ENCODE results near the gene PEX3.
A peak's percentile ranks its signal among the peaks of the same experiment; 100 is the strongest.

PEX3 gene

DNA sequence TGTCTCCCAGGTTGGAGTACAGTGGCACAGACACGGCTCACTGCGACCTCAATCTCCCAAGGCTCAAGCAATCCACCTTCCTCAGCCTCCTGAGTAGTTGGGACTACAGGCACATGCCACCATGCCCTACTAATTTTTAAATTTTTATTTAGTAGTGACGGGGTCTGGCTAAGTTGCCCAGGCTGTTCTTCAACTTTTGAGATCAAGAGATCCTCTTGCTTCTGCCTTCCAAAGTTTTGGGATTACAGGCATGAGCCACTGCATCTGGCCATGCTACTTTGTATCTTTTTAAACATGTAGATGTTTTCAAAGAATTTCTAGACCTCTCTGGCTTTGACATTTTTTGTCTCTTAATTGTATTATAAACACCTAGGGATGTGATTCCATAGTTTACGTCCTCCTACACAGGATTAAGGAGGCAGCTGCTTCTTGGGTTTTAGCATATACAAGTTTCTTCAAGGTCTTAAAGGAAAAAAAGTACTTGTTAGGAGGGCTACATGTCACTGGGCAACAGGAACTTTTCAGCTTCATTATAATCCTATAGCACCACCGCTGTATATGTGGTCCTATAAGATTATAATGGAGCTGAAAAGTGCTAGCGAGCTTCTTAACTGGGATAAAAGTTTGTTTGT is 1.4 kb upstream of the PEX3 start:
- 100% methylated on average over 3 of the region's 6 CpGs for WGBS (ENCODE audit: insufficient coverage)
- POLR2A ChIA-PET = interaction anchor here (0.6 kb wide), 1 partner anchor 45 kb away, joined by 3 read pairs; no protein-coding TSS in a partner anchor

DNA sequence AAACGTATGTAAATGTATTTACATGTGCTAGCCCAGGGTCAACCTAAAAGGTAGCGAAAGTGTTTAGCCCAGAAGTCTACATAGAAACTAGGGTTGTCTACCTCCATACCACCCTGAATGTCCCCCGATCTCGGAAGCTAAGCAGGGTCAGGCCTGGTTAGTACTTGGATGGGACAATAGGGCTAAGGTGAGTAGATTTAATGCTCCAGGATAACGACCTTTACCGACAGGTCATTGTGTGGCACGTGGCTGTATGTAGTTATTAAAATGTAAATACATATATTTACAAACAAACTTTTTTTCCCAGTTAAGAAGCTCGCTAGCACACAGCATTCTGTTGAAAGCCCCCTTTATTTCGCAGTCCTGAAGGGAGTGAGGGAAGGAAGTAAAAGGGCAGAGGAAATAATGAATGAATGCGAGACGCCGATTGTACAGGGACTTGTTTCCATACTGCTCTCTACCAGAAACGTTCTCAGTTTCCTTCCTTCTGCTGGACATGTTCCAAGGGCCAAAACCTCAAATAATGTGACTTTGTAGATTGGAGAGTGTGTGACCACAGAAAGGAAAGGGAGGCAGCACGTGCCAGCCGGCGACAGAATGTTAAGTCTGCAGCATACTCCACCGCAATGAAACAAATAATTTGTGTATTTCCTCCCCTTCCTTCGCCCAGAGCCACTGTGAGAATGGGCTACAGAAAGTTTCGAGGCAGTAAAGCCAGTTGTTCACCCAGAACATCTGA is 722 bp upstream of the PEX3 start:
- Histone ChIP-seq H3K36me3 (ENCODE audit: control insufficient read depth in 4 of 4, insufficient read depth in 4 of 4, low read length in 3 of 4) (peaks cover 0 to 9% (median under 1%) of the 10 kb centered on the region in 4 experiments), H3K4me3 (ENCODE audit: control insufficient read depth in 1 of 7, extremely low read depth in 1 of 7, insufficient read depth in 4 of 7, low read depth in 2 of 7, low read length in 6 of 7) (peak overlapping the region; percentile 70 to 99 (median 90)), H3K27me3 (replicated peaks in 2 of 5; ENCODE audit: control insufficient read depth in 4 of 5, insufficient read depth in 5 of 5, low read length in 4 of 5) (no peaks in the 10 kb centered on the region), H3K27ac (ENCODE audit: insufficient read depth in 1 of 2, low read depth in 1 of 2, low read length in 2 of 2, poor library complexity in 1 of 2, severe bottlenecking in 2 of 2) (peak overlapping the region; percentile 43 to 88), H3K9me3 (ENCODE audit: control extremely low read depth in 1 of 5, control insufficient read depth in 4 of 5, insufficient read depth in 2 of 5, low read depth in 1 of 5, low read length in 4 of 5) (no peaks in the 10 kb centered on the region), H3K4me1 (ENCODE audit: control extremely low read depth in 1 of 4, control insufficient read depth in 4 of 4, insufficient read depth in 4 of 4, low read length in 3 of 4) (peaks cover 13 to 32% (median 24%) of the 10 kb centered on the region in 4 experiments)
- ChIA-PET POLR2A (interaction anchor here (0.5 to 0.6 kb wide), 2 partner anchors 46 to 564 kb away, joined by 3 read pairs; no protein-coding TSS in a partner anchor), CTCF (interaction anchor here (1.4 to 1.8 kb wide), 2 partner anchors 18 to 24 kb away, joined by 3 to 4 read pairs; no protein-coding TSS in a partner anchor)
- WGBS (ENCODE audit: insufficient coverage) = 0% methylated on average over 7 of the region's 19 CpGs
- DNase-seq = peak; percentile 83 to 96 (median 92)

More for the DNA sequence above, 1.4 kb upstream of the PEX3 start:
- DNase-seq = no peak
- no peaks in the 10 kb centered on the region for H3K9me3 ChIP-seq (ENCODE audit: control extremely low read depth in 1 of 5, control insufficient read depth in 4 of 5, insufficient read depth in 2 of 5, low read depth in 1 of 5, low read length in 4 of 5)
- CTCF ChIA-PET = interaction anchor here (1.8 kb wide), 1 partner anchor 23 kb away, joined by 4 read pairs; no protein-coding TSS in a partner anchor
- no peaks in the 10 kb centered on the region for H3K27me3 ChIP-seq (replicated peaks in 2 of 5; ENCODE audit: control insufficient read depth in 4 of 5, insufficient read depth in 5 of 5, low read length in 4 of 5)
- peak overlapping the region in 6 of 7 experiments; percentile 78 to 99 (median 91) for H3K4me3 ChIP-seq (ENCODE audit: control insufficient read depth in 1 of 7, extremely low read depth in 1 of 7, insufficient read depth in 4 of 7, low read depth in 2 of 7, low read length in 6 of 7)
- H3K27ac ChIP-seq (ENCODE audit: insufficient read depth in 1 of 2, low read depth in 1 of 2, low read length in 2 of 2, poor library complexity in 1 of 2, severe bottlenecking in 2 of 2) = peak overlapping the region in 1 of 2 experiments; percentile 88
- peaks cover 13 to 32% (median 24%) of the 10 kb centered on the region in 4 experiments for H3K4me1 ChIP-seq (ENCODE audit: control extremely low read depth in 1 of 4, control insufficient read depth in 4 of 4, insufficient read depth in 4 of 4, low read length in 3 of 4)
- peaks cover 0 to 9% (median under 1%) of the 10 kb centered on the region in 4 experiments for H3K36me3 ChIP-seq (ENCODE audit: control insufficient read depth in 4 of 4, insufficient read depth in 4 of 4, low read length in 3 of 4)

DNA sequence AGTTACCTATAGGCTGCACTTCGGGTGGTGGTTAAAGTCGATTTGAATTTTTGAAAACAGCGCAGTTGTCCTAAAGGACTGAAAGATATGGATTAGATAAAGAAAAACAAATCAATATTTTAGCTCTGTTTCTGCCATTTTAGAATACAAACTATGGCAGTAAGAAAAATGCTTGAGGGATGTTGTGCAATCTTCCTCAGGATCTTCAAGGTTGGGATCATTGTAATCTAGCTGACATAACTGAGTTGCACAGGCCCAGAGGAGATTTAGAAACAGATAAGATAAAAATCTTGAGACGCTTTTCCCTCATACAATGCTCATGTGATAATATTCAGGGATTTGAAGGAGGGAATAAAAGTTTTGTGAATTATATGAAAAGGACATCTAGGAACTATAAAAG is 926 bp downstream of the PEX3 start:
- Histone ChIP-seq H3K27me3 (replicated peaks in 2 of 5; ENCODE audit: control insufficient read depth in 4 of 5, insufficient read depth in 5 of 5, low read length in 4 of 5) (no peaks in the 10 kb centered on the region), H3K9me3 (ENCODE audit: control extremely low read depth in 1 of 5, control insufficient read depth in 4 of 5, insufficient read depth in 2 of 5, low read depth in 1 of 5, low read length in 4 of 5) (no peaks in the 10 kb centered on the region), H3K4me1 (ENCODE audit: control extremely low read depth in 1 of 4, control insufficient read depth in 4 of 4, insufficient read depth in 4 of 4, low read length in 3 of 4) (peaks cover 13 to 32% (median 24%) of the 10 kb centered on the region in 4 experiments), H3K36me3 (ENCODE audit: control insufficient read depth in 4 of 4, insufficient read depth in 4 of 4, low read length in 3 of 4) (peaks cover 0 to 3% (median under 1%) of the 10 kb centered on the region in 4 experiments), H3K4me3 (ENCODE audit: control insufficient read depth in 1 of 7, extremely low read depth in 1 of 7, insufficient read depth in 4 of 7, low read depth in 2 of 7, low read length in 6 of 7) (peak overlapping the region in 6 of 7 experiments; percentile 78 to 99 (median 93)), H3K27ac (ENCODE audit: insufficient read depth in 1 of 2, low read depth in 1 of 2, low read length in 2 of 2, poor library complexity in 1 of 2, severe bottlenecking in 2 of 2) (peak overlapping the region; percentile 71 to 88)
- no CpG with 5 or more reads among the region's 4 CpGs for WGBS (ENCODE audit: insufficient coverage)
- ChIA-PET POLR2A (no interaction called here), CTCF (no interaction called here)
- DNase-seq = peak; percentile 1 to 36 (median 15)

GRCh38 chr6:143457563-143458359 is 7.2 kb downstream of the PEX3 start:
- peaks cover 2 to 13% (median 11%) of the 10 kb centered on the region in 4 experiments for H3K36me3 ChIP-seq (ENCODE audit: control insufficient read depth in 4 of 4, insufficient read depth in 4 of 4, low read length in 3 of 4)
- no peak for DNase-seq
- no peak overlapping the region for H3K27ac ChIP-seq (ENCODE audit: insufficient read depth in 1 of 2, low read depth in 1 of 2, low read length in 2 of 2, poor library complexity in 1 of 2, severe bottlenecking in 2 of 2)
- H3K27me3 ChIP-seq (replicated peaks in 2 of 5; ENCODE audit: control insufficient read depth in 4 of 5, insufficient read depth in 5 of 5, low read length in 4 of 5) = no peaks in the 10 kb centered on the region
- no peak overlapping the region for H3K4me3 ChIP-seq (ENCODE audit: control insufficient read depth in 1 of 7, extremely low read depth in 1 of 7, insufficient read depth in 4 of 7, low read depth in 2 of 7, low read length in 6 of 7)
- WGBS (ENCODE audit: insufficient coverage) = 29% methylated on average over 1 of the region's 2 CpGs
- ChIA-PET POLR2A (no interaction called here), CTCF (no interaction called here)
- no peaks in the 10 kb centered on the region for H3K9me3 ChIP-seq (ENCODE audit: control extremely low read depth in 1 of 5, control insufficient read depth in 4 of 5, insufficient read depth in 2 of 5, low read depth in 1 of 5, low read length in 4 of 5)
- peaks cover 0 to 5% (median under 1%) of the 10 kb centered on the region in 4 experiments for H3K4me1 ChIP-seq (ENCODE audit: control extremely low read depth in 1 of 4, control insufficient read depth in 4 of 4, insufficient read depth in 4 of 4, low read length in 3 of 4)

- H3K36me3 ChIP-seq (ENCODE audit: control insufficient read depth in 4 of 4, insufficient read depth in 4 of 4, low read length in 3 of 4) = peaks cover 0 to 17% (median 12%) of the 10 kb centered on the region in 4 experiments
- H3K4me1 ChIP-seq (ENCODE audit: control extremely low read depth in 1 of 4, control insufficient read depth in 4 of 4, insufficient read depth in 4 of 4, low read length in 3 of 4) = peaks cover 0 to 9% (median under 1%) of the 10 kb centered on the region in 4 experiments
- no peak overlapping the region for H3K4me3 ChIP-seq (ENCODE audit: control insufficient read depth in 1 of 7, extremely low read depth in 1 of 7, insufficient read depth in 4 of 7, low read depth in 2 of 7, low read length in 6 of 7)
- no peak overlapping the region for H3K27ac ChIP-seq (ENCODE audit: insufficient read depth in 1 of 2, low read depth in 1 of 2, low read length in 2 of 2, poor library complexity in 1 of 2, severe bottlenecking in 2 of 2)
- DNase-seq = no peak
- H3K9me3 ChIP-seq (ENCODE audit: control extremely low read depth in 1 of 5, control insufficient read depth in 4 of 5, insufficient read depth in 2 of 5, low read depth in 1 of 5, low read length in 4 of 5) = no peaks in the 10 kb centered on the region
- WGBS (ENCODE audit: insufficient coverage) = 94% methylated on average over 2 of the region's 2 CpGs
- CTCF ChIA-PET = no interaction called here
- POLR2A ChIA-PET = no interaction called here
- H3K27me3 ChIP-seq (replicated peaks in 2 of 5; ENCODE audit: control insufficient read depth in 4 of 5, insufficient read depth in 5 of 5, low read length in 4 of 5) = no peaks in the 10 kb centered on the region
Measured at GRCh38 chr6:143465546-143465945, 14.9 kb downstream of the PEX3 start.

DNA sequence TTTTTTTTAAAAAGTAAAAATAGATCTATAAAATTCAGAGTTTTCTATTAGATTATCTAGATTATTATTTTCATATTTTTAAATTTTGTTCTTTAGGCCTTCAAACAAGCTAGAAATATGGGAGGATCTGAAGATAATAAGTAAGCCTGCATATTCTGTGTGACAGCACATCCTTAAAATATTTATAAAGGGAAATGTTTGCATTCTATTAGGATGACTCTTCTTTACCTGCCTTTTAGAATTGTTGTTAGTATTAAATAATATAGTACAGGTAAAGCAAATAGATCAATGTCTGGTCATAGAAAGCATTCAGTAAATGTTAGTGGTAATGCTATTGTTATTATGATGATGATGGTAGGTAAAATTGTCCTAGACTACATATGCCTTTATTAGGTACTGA is 17.4 kb downstream of the PEX3 start:
- ChIA-PET POLR2A (no interaction called here), CTCF (interaction anchor here (1.4 kb wide), 1 partner anchor 18 kb away, joined by 3 read pairs; the partner anchor contains the start of genes ADAT2 and PEX3)
- Histone ChIP-seq H3K4me1 (ENCODE audit: control extremely low read depth in 1 of 4, control insufficient read depth in 4 of 4, insufficient read depth in 4 of 4, low read length in 3 of 4) (peaks cover 0 to 9% (median under 1%) of the 10 kb centered on the region in 4 experiments), H3K27me3 (replicated peaks in 2 of 5; ENCODE audit: control insufficient read depth in 4 of 5, insufficient read depth in 5 of 5, low read length in 4 of 5) (no peaks in the 10 kb centered on the region), H3K4me3 (ENCODE audit: control insufficient read depth in 1 of 7, extremely low read depth in 1 of 7, insufficient read depth in 4 of 7, low read depth in 2 of 7, low read length in 6 of 7) (no peak overlapping the region), H3K36me3 (ENCODE audit: control insufficient read depth in 4 of 4, insufficient read depth in 4 of 4, low read length in 3 of 4) (peaks cover 0 to 20% (median 11%) of the 10 kb centered on the region in 4 experiments), H3K27ac (ENCODE audit: insufficient read depth in 1 of 2, low read depth in 1 of 2, low read length in 2 of 2, poor library complexity in 1 of 2, severe bottlenecking in 2 of 2) (no peak overlapping the region), H3K9me3 (ENCODE audit: control extremely low read depth in 1 of 5, control insufficient read depth in 4 of 5, insufficient read depth in 2 of 5, low read depth in 1 of 5, low read length in 4 of 5) (no peaks in the 10 kb centered on the region)
- no peak for DNase-seq
